Measurements from ENCODE around the gene UPF3B. TPM values are rescaled to one million over a fixed set of nuclear protein-coding genes. Genes with fewer than 3 reads are reported as not detected.
A peak's percentile ranks its signal among the peaks of the same experiment; 100 is the strongest.

Gene UPF3B
- total and polyA plus RNA-seq, 10 of the 15 experiments (the other 5 are each of a cell fraction or from before 2014, with no cell fraction given), result 5.7 to 35.3 (median 22.1) TPM

DNA sequence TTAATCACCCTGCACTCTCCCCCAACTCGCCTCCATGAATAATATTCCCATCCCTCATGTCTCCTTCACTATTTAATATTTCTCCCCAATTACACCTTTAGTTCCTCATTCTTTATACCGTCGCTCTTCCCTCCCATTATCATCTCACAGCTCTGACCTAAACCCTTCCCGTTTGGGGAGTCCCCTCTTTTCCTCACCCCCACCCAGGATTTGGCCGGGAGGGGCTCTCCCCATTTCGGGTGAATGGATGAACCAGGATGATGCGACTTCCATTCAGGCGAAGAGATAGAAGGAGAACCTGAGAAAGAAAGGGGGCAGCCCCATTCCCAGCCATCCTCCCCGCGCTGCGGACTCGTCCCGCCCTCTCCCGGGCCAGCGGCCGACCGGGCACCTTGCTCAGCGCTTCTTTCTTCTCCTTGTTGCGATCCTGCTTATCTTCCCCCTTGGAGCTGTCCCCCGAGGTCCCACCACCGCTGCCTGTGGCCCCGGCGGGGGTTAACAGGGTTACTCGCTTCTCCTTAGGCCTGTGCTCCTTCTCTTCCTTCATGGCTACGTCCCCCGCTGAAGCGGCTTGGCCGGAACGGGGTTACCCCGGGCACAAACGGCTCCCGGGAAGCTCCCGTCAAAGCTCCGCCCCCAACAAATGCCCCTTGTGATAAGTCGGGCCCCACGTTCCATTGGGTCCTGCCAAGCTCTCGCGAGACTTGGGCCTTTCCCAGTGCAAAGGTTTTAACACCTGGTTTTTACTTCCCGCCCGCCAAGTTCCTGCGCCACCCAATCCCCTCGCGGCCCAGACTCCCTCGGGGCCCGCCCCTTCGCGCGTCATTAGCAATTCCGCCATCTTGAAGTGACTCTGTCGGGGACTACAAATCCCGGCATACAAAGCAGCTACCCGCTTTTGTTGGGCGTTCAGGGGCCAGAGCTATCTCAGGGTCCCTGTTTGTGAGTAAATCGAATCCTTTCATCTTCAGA is at the start of gene UPF3B (continued):
- TF ChIP-seq ZBTB33 (IDR thresholded peaks at IDR 0.05) (no peak), ZNF274 (IDR thresholded peaks at IDR 0.05; ENCODE audit: insufficient read depth, insufficient read length) (no peak), MEF2A (IDR thresholded peaks at IDR 0.05; ENCODE audit: insufficient read depth, low read depth, low read length) (no peak), NR2C1 (IDR thresholded peaks at IDR 0.05) (no peak; the same call in 1 of the 2 replicates), TCF3 (IDR thresholded peaks at IDR 0.05; ENCODE audit: borderline replicate concordance, insufficient read depth, low read depth, low read length) (no peak), EGR1 (IDR thresholded peaks at IDR 0.05; ENCODE audit: borderline replicate concordance in 1 of 2, low read depth in 2 of 2, low read length in 2 of 2) (no peak), IKZF2 (IDR thresholded peaks at IDR 0.05) (peak; percentile 80 to 82), GABPA (IDR thresholded peaks at IDR 0.05; ENCODE audit: low read depth) (no peak), SREBF1 (IDR thresholded peaks at IDR 0.05; ENCODE audit: low read length) (no peak), DPF2 (IDR thresholded peaks at IDR 0.05) (0 out of 2 replicates have a peak, but pooled peaks have one; percentile 33), USF2 (IDR thresholded peaks at IDR 0.05; ENCODE audit: borderline replicate concordance, low read depth, low read length) (no peak)
- TF ChIP-seq, protein P1, sequence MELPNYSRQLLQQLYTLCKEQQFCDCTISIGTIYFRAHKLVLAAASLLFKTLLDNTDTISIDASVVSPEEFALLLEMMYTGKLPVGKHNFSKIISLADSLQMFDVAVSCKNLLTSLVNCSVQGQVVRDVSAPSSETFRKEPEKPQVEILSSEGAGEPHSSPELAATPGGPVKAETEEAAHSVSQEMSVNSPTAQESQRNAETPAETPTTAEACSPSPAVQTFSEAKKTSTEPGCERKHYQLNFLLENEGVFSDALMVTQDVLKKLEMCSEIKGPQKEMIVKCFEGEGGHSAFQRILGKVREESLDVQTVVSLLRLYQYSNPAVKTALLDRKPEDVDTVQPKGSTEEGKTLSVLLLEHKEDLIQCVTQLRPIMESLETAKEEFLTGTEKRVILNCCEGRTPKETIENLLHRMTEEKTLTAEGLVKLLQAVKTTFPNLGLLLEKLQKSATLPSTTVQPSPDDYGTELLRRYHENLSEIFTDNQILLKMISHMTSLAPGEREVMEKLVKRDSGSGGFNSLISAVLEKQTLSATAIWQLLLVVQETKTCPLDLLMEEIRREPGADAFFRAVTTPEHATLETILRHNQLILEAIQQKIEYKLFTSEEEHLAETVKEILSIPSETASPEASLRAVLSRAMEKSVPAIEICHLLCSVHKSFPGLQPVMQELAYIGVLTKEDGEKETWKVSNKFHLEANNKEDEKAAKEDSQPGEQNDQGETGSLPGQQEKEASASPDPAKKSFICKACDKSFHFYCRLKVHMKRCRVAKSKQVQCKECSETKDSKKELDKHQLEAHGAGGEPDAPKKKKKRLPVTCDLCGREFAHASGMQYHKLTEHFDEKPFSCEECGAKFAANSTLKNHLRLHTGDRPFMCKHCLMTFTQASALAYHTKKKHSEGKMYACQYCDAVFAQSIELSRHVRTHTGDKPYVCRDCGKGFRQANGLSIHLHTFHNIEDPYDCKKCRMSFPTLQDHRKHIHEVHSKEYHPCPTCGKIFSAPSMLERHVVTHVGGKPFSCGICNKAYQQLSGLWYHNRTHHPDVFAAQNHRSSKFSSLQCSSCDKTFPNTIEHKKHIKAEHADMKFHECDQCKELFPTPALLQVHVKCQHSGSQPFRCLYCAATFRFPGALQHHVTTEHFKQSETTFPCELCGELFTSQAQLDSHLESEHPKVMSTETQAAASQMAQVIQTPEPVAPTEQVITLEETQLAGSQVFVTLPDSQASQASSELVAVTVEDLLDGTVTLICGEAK (IDR thresholded peaks at IDR 0.05; ENCODE audit: borderline replicate concordance), result 0 out of 2 replicates have a peak, but pooled peaks have one; percentile 34
- TF ChIP-seq, protein P2, sequence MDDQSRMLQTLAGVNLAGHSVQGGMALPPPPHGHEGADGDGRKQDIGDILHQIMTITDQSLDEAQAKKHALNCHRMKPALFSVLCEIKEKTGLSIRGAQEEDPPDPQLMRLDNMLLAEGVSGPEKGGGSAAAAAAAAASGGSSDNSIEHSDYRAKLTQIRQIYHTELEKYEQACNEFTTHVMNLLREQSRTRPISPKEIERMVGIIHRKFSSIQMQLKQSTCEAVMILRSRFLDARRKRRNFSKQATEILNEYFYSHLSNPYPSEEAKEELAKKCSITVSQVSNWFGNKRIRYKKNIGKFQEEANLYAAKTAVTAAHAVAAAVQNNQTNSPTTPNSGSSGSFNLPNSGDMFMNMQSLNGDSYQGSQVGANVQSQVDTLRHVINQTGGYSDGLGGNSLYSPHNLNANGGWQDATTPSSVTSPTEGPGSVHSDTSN (IDR thresholded peaks at IDR 0.05; ENCODE audit: insufficient replicate concordance, low read depth, low read length), result no peak
- TF ChIP-seq, protein P3, sequence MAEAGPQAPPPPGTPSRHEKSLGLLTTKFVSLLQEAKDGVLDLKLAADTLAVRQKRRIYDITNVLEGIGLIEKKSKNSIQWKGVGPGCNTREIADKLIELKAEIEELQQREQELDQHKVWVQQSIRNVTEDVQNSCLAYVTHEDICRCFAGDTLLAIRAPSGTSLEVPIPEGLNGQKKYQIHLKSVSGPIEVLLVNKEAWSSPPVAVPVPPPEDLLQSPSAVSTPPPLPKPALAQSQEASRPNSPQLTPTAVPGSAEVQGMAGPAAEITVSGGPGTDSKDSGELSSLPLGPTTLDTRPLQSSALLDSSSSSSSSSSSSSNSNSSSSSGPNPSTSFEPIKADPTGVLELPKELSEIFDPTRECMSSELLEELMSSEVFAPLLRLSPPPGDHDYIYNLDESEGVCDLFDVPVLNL (IDR thresholded peaks at IDR 0.05; ENCODE audit: low read depth, low read length), result peak; percentile 76; the same call in 1 of the 2 replicates
- TF ChIP-seq, protein P4, sequence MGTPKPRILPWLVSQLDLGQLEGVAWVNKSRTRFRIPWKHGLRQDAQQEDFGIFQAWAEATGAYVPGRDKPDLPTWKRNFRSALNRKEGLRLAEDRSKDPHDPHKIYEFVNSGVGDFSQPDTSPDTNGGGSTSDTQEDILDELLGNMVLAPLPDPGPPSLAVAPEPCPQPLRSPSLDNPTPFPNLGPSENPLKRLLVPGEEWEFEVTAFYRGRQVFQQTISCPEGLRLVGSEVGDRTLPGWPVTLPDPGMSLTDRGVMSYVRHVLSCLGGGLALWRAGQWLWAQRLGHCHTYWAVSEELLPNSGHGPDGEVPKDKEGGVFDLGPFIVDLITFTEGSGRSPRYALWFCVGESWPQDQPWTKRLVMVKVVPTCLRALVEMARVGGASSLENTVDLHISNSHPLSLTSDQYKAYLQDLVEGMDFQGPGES (IDR thresholded peaks at IDR 0.05), result 0 out of 2 replicates have a peak, but pooled peaks have one; percentile 11
